Activated effector memory CD4-positive, alpha-beta T cell treated with Interleukin-2 at 50 U/mL for 16 hours (primary cell): ENCODE results near the gene PLEKHG5.

Experiments used
- DNase-seq: peaks from one replicate; pipeline ENCODE4 v3.0.0-alpha.2; 2020

PLEKHG5 gene

DNA sequence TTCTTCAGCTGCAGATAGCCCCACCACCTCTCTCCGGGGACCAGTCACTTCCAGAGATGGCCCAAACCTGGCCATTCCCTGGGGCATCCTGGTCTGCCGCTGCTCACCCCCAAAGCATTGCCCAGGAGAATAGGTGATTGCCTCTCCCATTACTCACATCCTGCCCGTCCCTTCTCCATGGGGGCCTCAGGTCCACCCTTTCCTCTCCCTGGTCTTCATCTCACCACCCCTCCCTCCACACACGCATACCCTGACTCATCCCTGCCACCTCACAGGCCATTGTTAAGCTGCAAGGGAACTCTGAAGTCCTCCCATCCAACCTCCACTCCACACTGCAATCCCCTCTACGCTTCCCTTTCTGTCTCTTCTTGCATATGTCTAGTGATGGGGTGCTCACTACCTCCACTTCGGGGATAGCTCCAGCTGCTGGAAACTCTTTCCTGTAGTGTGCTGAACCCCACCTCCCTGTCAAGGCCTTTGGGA lies at the start of gene PLEKHG5:
PLEKHG5 (minus strand) TSS at position 188 of the 483 bp plus-strand sequence. CDS start 14,096 bp downstream, outside the sequence.
- DNase-seq = no peak

- DNase-seq = no peak
These were observed 47.5 kb upstream of the PLEKHG5 start for GRCh38 chr1:6538956-6539355.

DNA sequence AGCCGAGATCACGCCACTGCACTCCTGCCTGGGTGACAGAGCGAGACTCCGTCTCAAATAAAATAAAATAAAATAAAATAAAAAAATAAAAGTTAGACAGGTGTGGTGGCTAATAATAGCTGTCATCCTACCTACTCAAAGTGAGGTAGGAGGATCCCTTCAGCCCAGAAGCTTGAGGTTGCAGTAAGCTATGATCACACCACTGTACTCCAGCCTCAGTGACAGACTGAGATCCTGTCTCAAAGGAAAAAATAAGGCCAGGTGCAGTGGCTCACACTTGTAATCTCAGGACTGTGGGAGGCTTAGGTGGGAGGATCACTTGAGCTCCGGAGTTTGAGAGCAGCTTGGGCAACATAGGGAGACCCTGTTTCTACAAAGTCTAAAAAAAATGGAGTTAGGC lies 44.8 kb upstream of the PLEKHG5 start:
- DNase-seq = no peak

DNA sequence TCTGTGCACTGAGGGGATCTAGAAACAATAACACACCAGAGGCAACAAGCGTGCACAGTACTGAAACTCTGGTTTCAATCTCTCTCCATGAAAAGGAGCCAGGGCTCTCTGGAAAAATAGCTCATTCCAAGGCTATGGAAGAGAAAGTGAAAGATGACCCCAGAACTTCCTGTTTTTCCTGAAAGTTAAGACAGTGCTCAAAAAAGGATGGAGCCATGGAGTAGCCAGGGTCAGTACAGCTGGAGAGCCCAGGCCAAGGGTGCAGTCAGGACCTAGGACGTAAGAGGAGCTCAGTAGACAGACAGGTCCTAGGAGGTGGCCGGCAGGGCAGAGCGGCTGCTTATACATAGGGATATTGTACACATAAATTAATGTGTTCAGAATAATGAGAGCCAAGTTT lies 43.7 kb upstream of the PLEKHG5 start:
- no peak for DNase-seq

GRCh38 chr1:6534248-6534822 lies 42.9 kb upstream of the PLEKHG5 start:
- no peak for DNase-seq

- DNase-seq = no peak
These were observed 40.5 kb upstream of the PLEKHG5 start for GRCh38 chr1:6531996-6532395.

DNA sequence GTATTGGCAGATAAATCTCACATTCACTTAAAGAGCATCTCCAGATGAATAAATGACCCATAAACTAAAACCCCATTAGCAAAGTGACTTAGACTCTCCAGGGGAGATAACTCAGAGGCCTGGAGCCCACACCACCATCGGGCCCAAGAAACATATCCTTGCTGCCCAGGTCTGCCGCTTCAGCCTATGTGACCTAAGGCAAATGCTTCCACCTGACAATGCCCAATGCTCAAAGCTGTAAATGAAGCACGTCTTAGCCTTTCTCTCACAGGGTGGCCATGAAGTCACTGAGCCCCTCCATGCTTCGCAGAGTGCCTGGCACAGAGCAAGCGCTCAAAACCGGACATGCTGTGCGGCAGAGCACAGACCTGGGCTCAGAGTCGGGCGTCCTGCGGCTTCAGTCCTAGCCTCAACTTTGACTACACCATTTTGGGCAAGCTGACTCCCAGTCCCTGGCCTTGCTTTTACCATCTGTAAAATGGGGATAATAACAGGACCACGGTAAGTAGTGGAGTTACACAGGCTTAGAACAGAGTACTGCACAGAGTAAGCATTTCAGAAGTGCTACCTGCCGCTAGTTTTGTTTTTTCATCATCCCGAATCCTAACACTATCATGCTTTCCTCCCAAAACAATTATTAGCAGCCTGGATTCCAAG lies 39.2 kb upstream of the PLEKHG5 start:
- DNase-seq = no peak

DNA sequence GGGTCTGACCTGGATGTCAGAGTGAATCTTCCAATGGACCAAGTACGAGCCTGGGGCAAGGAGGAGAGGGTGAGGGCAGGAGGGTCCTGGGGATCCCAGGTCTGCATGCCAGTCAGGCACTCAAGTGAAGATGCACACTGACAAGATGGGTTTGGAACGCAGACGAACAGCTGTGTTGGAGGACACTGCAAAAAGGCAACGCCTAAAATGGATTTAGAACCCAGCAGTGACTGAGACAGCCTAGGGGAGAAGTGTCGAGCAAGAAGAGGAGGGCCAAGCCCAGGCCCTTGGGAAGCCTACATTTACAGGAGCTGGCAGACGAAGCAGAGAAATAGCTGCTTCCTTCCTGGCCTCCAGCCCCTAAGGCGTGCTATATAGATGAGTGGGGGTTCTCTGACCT lies 37.0 kb upstream of the PLEKHG5 start:
- no peak for DNase-seq

DNA sequence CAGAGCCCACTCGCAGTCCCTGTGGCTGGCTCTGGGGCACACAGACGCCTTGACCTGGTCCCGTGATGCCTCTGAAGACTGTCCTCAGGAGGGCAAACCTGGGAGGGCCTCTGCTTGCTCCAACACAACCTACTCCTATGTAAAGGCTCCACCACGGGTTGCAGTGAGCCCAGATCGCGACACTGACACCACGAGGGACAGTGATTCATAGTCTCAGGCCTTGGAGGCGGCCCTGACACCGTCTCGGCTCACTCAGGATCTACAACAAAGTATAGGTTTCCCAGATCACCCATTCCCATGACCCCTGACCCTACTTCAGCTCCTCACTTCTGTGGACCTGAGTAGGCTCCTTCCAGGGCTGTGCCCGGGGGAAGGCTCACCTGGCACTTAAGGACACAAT lies 34.8 kb upstream of the PLEKHG5 start:
- DNase-seq = no peak

DNA sequence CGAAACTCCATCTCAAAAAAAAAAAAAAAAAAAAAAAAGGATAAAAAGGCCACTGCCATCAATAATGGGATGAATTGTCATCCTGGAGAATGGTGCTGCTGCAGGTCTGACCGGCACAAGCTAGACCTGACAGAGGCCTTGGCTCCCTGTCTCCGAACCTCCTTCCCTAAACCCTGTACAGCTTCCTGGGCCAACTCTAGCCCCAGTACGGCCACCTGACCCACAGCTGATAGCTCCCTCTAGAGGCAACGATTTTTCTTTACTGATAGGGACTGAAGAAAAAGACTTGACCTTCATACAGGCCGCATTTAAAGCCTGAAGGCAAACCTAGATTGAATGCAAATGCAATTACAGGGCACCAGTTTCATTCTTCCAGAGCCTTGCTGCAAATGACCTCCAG lies 32.1 kb upstream of the PLEKHG5 start:
- no peak for DNase-seq

GRCh38 chr1:6521536-6521935 lies 30.1 kb upstream of the PLEKHG5 start:
- DNase-seq = no peak

DNA sequence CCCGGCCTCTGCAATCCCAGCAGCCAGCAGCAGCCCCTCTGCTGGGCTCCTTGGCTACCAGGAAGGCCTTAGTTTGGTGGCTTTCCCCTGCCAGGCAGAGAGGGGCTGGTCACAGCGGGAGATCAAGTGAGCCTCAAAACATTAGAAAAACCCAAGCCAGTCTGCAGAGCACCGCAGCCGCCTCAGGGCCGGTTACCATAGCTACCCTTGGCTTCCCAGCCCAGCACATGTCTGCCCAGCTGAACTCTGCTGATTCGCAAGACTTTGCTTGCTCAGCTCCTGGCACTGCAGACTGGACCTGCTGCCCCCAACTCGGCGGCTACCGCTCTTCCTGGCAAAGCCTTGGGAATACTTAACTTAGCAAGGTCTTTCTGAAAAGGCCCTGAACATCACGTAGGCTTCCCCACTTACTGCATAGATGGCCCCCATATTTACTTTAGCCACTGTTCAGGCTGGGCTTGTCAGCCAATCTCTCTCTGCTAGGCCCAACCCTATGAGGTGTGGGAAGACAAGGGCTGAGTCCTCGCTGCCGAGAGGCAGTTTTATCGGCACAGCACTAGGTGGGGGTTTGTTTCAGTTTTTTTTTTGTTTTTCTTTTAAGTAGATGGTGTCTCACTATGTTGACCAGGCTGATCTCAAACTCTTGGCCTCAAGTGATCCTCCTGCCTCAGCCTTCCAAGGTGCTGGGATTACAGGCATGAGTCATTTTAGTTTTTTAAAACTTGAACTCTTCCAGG lies 28.6 kb upstream of the PLEKHG5 start:
- DNase-seq = no peak

DNA sequence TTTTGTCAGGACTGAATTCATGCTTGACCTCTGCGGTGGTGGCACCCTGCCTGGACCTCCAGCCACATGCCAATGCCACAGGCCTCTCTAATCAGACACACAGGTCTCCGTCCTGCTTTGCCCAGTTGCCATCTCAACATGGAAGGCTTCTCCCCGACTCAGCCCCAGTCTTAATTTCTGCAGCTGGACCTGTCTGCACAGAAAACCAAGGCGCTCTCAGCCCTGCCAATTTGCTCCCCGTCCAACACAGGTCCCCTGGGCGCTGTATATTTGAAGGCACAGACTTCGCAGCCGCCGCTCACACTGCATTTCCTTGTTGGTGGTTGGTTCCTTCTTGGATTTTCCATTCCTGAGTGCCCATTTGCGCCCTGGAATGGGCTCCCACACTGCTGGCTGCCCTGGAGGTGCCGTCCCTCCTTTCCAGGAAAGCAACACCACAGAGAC lies 28.0 kb upstream of the PLEKHG5 start:
- no peak for DNase-seq

DNA sequence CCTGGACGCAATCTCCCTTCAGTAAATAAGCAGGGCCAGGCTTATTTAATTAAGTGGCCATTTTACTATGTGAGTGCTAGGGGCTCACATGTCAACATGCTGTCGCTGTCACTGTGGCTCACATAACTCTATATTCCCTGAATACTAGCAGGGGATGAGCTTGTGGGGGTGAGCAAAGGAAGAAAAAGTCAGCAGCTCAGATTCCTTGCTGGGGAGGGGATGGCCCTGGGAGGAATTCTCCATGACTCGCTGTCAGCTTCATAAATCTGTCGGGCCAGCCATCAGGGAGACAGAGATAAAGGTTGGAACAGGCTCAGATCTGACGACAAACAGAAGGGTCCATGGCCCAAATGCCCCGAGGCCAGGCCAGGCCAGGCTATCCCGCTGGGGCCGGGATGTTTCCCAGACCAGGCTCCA lies 26.0 kb upstream of the PLEKHG5 start:
- DNase-seq = no peak

- no peak for DNase-seq
These were observed 24.3 kb upstream of the PLEKHG5 start for GRCh38 chr1:6515771-6516170.

- no peak for DNase-seq
These were observed 21.9 kb upstream of the PLEKHG5 start for GRCh38 chr1:6513320-6513801.

DNA sequence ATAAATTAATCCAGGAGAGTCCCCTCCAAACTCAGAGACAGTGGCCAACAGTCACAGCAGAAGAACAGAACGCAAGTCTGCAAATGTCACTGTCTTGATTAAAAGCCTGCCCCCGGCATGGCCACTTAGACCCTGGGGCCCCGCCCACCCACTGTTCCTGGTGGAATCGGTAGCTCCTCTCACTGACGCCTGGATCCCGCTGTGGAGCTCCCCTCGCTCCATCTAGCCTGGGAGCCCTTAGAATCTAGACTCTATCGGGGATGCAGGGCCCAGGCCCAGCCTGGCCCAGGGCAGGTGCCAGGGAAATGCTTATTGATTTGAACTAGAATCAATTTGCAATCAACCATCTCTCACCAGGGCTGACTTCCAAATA lies 21.4 kb upstream of the PLEKHG5 start:
- DNase-seq = no peak

DNA sequence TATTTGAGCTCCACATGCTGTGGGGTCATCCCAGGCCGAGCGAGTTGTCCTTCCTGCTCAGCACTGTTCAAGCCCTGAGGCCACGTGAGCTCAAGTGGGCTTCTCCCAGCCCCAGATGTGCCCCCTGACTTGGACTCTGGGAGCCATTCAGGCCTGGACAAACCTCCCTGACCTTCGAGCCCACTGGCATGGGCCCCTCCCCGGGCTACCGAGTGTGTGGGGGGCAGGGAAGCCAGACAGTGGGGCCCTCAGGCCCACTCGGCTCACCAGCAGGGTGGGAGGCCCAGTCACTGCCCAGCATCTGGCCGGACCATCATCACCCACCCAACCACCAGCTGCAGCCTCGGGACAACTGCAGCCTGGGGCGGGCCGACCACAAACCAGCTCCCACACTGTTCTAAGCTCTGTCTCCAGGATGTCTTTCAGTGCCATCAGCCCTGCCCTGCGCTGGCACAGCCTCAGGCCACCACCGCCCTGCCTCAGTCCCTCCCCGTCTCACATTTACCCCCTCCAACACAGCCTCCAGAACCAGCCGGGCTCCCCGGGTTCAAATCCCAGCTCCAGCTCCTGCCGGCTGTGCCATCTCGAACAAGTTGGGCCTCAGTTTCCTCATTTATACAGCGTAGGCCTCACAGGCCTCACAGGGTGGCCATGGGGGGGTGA lies 20.9 kb upstream of the PLEKHG5 start:
- DNase-seq = no peak

DNA sequence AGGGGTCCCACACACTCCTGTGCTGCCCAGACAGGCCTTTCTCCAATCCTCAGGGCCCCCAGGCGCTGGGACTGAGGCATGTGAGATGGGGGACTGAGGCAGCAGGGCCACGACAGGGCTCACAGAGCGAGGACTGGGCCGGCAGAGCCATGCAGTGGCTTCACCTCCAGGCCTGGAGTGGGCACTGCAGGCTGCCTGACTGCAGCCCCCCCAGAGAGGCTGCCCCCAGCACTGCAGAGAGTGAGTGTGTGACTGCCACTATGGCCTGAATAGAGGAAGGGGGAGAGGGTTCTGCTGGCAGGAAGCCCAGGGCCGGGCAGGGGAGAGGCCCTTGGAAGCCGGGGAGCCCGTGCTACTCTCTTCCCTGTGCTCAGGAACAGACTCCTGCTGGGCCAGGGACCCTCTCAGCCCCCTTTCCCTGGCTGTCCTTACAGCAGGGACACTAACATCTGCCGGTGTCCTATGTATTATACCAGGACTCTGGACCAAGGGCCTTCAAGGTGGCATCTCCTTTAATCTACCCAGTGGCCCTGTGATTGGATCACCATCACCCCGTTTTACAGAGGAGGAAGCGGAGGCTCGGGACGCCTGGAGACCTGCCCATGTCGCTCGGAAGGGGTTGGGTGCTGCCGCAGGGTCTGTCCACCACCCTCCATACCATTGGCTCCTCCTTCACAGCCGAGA lies 20.2 kb upstream of the PLEKHG5 start:
- DNase-seq = no peak

DNA sequence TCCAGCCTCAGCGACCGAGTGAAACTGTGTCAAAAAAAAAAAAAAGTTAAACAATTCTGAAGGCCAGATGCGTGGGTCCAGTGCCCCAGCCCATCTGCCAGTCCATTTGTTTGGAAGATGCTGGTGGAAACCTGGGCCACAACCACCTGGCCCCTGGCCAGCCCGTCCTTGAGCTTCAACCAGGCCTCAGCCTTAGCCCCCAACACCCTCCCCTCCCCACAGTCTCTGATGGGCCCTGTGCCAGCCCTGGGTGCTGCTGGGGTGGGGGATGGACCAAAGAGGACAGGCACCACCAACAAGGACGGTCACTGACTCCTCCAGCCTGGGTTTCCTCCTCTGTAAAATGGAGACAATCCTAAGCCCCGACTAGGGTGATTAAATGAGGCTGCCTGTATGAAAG lies 19.6 kb upstream of the PLEKHG5 start:
- no peak for DNase-seq

GRCh38 chr1:6510493-6510892 lies 19.0 kb upstream of the PLEKHG5 start:
- no peak for DNase-seq

DNA sequence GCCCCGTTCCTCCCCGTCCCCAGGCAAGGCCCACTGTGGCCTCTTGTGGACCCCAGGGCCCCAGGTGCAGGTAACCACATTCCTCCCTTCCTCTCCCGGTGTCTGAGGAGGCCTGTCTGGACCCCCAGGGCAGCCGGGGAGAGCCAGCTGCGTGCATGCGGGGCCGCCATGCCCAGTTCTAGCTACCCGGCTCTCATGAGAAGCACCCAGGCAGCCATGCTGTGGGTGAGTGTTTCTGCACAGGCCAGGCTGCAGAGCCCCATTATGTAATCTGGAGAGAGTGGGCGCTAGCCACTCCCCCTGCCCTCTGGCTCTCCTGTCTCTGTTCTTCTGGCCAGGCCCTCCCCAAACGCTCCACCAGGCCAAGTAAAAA lies 18.4 kb upstream of the PLEKHG5 start:
- DNase-seq = no peak
